H9 (cell line): ENCODE results near the gene AGBL3. TPM values are rescaled to one million over a fixed set of nuclear protein-coding genes. Genes with fewer than 3 reads are reported as not detected.

Experiments used
- DNase-seq: peaks from one replicate; pipeline ENCODE4 v3.0.0-alpha.2; 2017
- H2AFZ ChIP-seq: one replicate; pipeline ENCODE4 v1.6.1; 2013; ENCODE audit warnings: mild to moderate bottlenecking, low read length, control low read depth, moderate library complexity
- H2AK5ac ChIP-seq: 2 replicates; pipeline ENCODE4 v1.6.1; 2013; ENCODE audit warnings: low read length, control low read depth, mixed read lengths; ENCODE audit not compliant: insufficient read length
- H2BK120ac ChIP-seq: one replicate; pipeline ENCODE4 v1.6.1; 2013; ENCODE audit warnings: low read depth, mild to moderate bottlenecking, low read length, control low read depth, inconsistent platforms; ENCODE audit not compliant: poor library complexity, severe bottlenecking
- H2BK12ac ChIP-seq: 2 replicates; pipeline ENCODE4 v1.6.1; 2013; ENCODE audit warnings: low read length, control low read depth, mixed read lengths, low read depth; ENCODE audit not compliant: insufficient read length
- H2BK15ac ChIP-seq: 2 replicates; pipeline ENCODE4 v1.6.1; 2013; ENCODE audit warnings: low read depth, low read length, control low read depth
- H2BK20ac ChIP-seq: one replicate; pipeline ENCODE4 v1.6.1; 2013; ENCODE audit warnings: low read depth, mild to moderate bottlenecking, low read length, control low read depth, inconsistent platforms; ENCODE audit not compliant: poor library complexity, severe bottlenecking
- H2BK5ac ChIP-seq: 2 replicates; pipeline ENCODE4 v1.6.1; 2013; ENCODE audit warnings: low read length, control low read depth, mixed read lengths; ENCODE audit not compliant: insufficient read length
- H3K14ac ChIP-seq: 2 replicates; pipeline ENCODE4 v1.6.1; 2013; ENCODE audit warnings: low read length, control low read depth; ENCODE audit not compliant: insufficient read depth
- H3K18ac ChIP-seq: 2 replicates; pipeline ENCODE4 v1.6.1; 2013; ENCODE audit warnings: low read depth, mild to moderate bottlenecking, mixed read lengths, low read length, control low read depth; ENCODE audit not compliant: insufficient read length
- H3K23ac ChIP-seq: 2 replicates; pipeline ENCODE4 v1.6.1; 2013; ENCODE audit warnings: low read length, control low read depth, mixed read lengths, low read depth; ENCODE audit not compliant: insufficient read length
- H3K23me2 ChIP-seq: 2 replicates; pipeline ENCODE4 v1.6.1; 2013; ENCODE audit warnings: low read depth, mild to moderate bottlenecking, mixed read lengths, low read length, control low read depth; ENCODE audit not compliant: insufficient read length, poor library complexity, severe bottlenecking
- H3K27ac ChIP-seq: 2 replicates; pipeline ENCODE4 v1.5.1; 2013; ENCODE audit warnings: low read length, control low read depth, mixed read lengths, low read depth; ENCODE audit not compliant: insufficient read length
- H3K27me3 ChIP-seq: 2 replicates; pipeline ENCODE4 v1.6.1; 2013; ENCODE audit warnings: low read length, control low read depth, inconsistent platforms; ENCODE audit not compliant: insufficient read depth
- H3K4ac ChIP-seq: 2 replicates; pipeline ENCODE4 v1.6.1; 2013; ENCODE audit warnings: low read depth, mild to moderate bottlenecking, control low read depth, inconsistent platforms, low read length, moderate library complexity
- H3K4me1 ChIP-seq: 2 replicates; pipeline ENCODE4 v1.6.1; 2013; ENCODE audit warnings: low read length, control low read depth, inconsistent platforms; ENCODE audit not compliant: insufficient read depth
- H3K4me2 ChIP-seq: 2 replicates; pipeline ENCODE4 v1.6.1; 2013; ENCODE audit warnings: low read length, control low read depth, mixed read lengths; ENCODE audit not compliant: insufficient read length, insufficient read depth
- H3K56ac ChIP-seq: 2 replicates; pipeline ENCODE4 v1.6.1; 2013; ENCODE audit warnings: low read depth, mild to moderate bottlenecking, mixed read lengths, low read length, control low read depth; ENCODE audit not compliant: insufficient read length
- H3K79me1 ChIP-seq: 2 replicates; pipeline ENCODE4 v1.6.1; 2013; ENCODE audit warnings: low read depth, mild to moderate bottlenecking, moderate library complexity, low read length, control low read depth, inconsistent platforms; ENCODE audit not compliant: insufficient read depth, poor library complexity, severe bottlenecking
- H3K79me2 ChIP-seq: 2 replicates; pipeline ENCODE4 v1.6.1; 2013; ENCODE audit warnings: low read length, control low read depth, inconsistent platforms; ENCODE audit not compliant: insufficient read depth
- H3K9ac ChIP-seq: 2 replicates; pipeline ENCODE4 v1.6.1; 2013; ENCODE audit warnings: low read length, control low read depth, mixed read lengths; ENCODE audit not compliant: insufficient read length; ENCODE audit errors: extremely low read depth
- H3K9me3 ChIP-seq: one replicate; pipeline ENCODE4 v1.6.1; 2013; ENCODE audit warnings: low read depth, low read length, inconsistent platforms; ENCODE audit not compliant: control insufficient read depth
- H3T11ph ChIP-seq: one replicate; pipeline ENCODE4 v1.6.1; 2013; ENCODE audit warnings: mild to moderate bottlenecking, low read length, control low read depth, inconsistent platforms
- H4K20me1 ChIP-seq: one replicate; pipeline ENCODE4 v1.6.1; 2013; ENCODE audit not compliant: control insufficient read depth, insufficient read length, insufficient read depth
- H4K5ac ChIP-seq: 2 replicates; pipeline ENCODE4 v1.6.1; 2013; ENCODE audit warnings: low read depth, mild to moderate bottlenecking, mixed read lengths, low read length, control low read depth; ENCODE audit not compliant: insufficient read length
- H4K8ac ChIP-seq: replicated peaks from 2 replicates; pipeline ENCODE4 v1.6.1; 2013; ENCODE audit warnings: low read length, control low read depth, mixed read lengths, low read depth; ENCODE audit not compliant: insufficient read length
- H4K91ac ChIP-seq: 2 replicates; pipeline ENCODE4 v1.6.1; 2013; ENCODE audit warnings: low read depth, mild to moderate bottlenecking, moderate library complexity, mixed read lengths, low read length, control low read depth; ENCODE audit not compliant: insufficient read length
- H3K27ac Mint-ChIP-seq, 3 experiments: 2 replicates in 2 of 3; 3 replicates in 1 of 3; pipeline ENCODE4 v1.8.0; 2020 to 2021; ENCODE audit warnings: mixed read lengths in 3 of 3, mild to moderate bottlenecking in 1 of 3, moderate library complexity in 1 of 3
- H3K27me3 Mint-ChIP-seq: 2 replicates; pipeline ENCODE4 v1.8.0; 2021; ENCODE audit warnings: low read depth, mild to moderate bottlenecking, moderate library complexity, mixed read lengths
- H3K36me3 Mint-ChIP-seq, 3 experiments: 2 replicates in 2 of 3; 3 replicates in 1 of 3; pipeline ENCODE4 v1.8.0; 2020 to 2021; ENCODE audit warnings: low read depth in 3 of 3, mixed read lengths in 3 of 3; ENCODE audit not compliant: insufficient read depth in 1 of 3
- H3K4me1 Mint-ChIP-seq, 2 experiments: 2 replicates each; pipeline ENCODE4 v1.8.0; 2020; ENCODE audit warnings: mixed read lengths in 2 of 2
- H3K4me3 Mint-ChIP-seq, 2 experiments: 2 replicates in 1 of 2; 3 replicates in 1 of 2; pipeline ENCODE4 v1.8.0; 2020 to 2021; ENCODE audit warnings: mild to moderate bottlenecking in 2 of 2, mixed read lengths in 2 of 2, moderate library complexity in 1 of 2
- H3K9me3 Mint-ChIP-seq, 2 experiments: 2 replicates in 1 of 2; 3 replicates in 1 of 2; pipeline ENCODE4 v1.8.0; 2020; ENCODE audit warnings: mild to moderate bottlenecking in 2 of 2, mixed read lengths in 2 of 2, moderate library complexity in 1 of 2
- WGBS: extraction: QIAGEN DNeasy Blood & Tissue Kit; methylation state at CpG from one replicate; pipeline ENCODE4 v1.1.7; 2013; ENCODE audit warnings: missing lambda C conversion rate, low lambda C conversion rate, mixed read lengths; ENCODE audit not compliant: insufficient read length; ENCODE audit errors: extremely low coverage; 5-methylcytosine and 5-hydroxymethylcytosine counted together
- total RNA-seq: library from RNA; stranded (reverse); gene quantifications from 2 replicates; pipeline ENCODE4 v1.2.1, GENCODE V29; 2021
- TF ChIP-seq, protein P1 (sequence below): fragments of 200-600 bp; sonication (generic); conservative IDR thresholded peaks from 3 replicates; pipeline ENCODE4 v1.8.0; 2021; ENCODE audit warnings: antibody characterized with exemption, mild to moderate bottlenecking

The AGBL3 gene
- total RNA-seq, 1 experiment from 2014 or later: 2.4 TPM

DNA sequence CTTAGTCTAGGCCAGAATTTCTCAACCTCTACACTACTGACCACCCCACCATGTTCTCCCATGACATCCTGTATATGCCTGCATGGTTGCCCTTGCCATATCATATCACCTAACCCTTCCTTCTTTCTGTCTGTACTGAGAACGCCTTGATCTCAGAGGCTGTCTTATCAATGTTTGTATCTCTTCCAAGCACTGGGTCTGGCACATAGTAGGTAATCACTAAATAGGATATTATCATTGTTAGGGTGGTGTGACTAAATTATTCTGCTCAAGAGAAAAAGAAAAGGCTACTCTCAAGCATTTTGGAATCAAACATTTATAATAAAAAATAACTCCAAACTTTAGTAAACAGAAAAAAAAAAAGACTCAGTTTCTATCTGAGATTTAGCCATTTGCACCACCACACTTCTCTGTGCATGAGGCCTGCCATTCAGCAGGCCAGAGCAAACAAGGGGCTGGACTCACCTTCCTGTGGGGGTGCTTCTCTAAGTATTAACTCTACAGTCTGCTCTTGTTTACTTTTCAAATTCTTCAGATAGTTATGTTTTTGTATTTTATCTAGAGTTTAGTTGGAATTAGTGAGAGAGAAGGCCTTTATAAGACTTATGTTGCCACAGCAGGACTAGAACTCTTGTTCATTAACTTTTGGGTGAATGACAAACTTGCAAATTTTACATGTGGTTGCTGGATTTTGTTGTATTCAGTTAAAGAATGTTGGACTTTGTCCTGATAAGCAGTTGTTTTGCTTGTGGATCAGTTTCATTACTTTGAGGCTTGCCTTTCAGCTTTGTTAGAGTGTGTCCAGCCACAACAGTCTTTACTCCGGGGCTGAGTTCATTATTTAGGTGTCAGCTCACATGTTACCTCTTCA lies 5.4 kb downstream of the AGBL3 start:
- no peak overlapping the region for H2BK12ac ChIP-seq
- no peak overlapping the region for H3K4ac ChIP-seq
- H3K4me2 ChIP-seq: no peak overlapping the region
- peaks cover 2% of the 10 kb centered on the region for H3K23me2 ChIP-seq
- H3K9ac ChIP-seq: no peak overlapping the region
- H3K36me3 Mint-ChIP-seq: peaks cover 2 to 32% (median 7%) of the 10 kb centered on the region in 3 experiments
- no peaks in the 10 kb centered on the region for H3K79me1 ChIP-seq
- H3K27me3 Mint-ChIP-seq: no peaks in the 10 kb centered on the region
- no peaks in the 10 kb centered on the region for H3K27me3 ChIP-seq
- no peak overlapping the region for H3K18ac ChIP-seq
- H3K27ac Mint-ChIP-seq: no peak overlapping the region; a peak in 1 of 7 replicates
- TF ChIP-seq, protein P1, sequence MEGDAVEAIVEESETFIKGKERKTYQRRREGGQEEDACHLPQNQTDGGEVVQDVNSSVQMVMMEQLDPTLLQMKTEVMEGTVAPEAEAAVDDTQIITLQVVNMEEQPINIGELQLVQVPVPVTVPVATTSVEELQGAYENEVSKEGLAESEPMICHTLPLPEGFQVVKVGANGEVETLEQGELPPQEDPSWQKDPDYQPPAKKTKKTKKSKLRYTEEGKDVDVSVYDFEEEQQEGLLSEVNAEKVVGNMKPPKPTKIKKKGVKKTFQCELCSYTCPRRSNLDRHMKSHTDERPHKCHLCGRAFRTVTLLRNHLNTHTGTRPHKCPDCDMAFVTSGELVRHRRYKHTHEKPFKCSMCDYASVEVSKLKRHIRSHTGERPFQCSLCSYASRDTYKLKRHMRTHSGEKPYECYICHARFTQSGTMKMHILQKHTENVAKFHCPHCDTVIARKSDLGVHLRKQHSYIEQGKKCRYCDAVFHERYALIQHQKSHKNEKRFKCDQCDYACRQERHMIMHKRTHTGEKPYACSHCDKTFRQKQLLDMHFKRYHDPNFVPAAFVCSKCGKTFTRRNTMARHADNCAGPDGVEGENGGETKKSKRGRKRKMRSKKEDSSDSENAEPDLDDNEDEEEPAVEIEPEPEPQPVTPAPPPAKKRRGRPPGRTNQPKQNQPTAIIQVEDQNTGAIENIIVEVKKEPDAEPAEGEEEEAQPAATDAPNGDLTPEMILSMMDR: no peak
- H4K8ac ChIP-seq: no peak overlapping the region
- no peak overlapping the region for H2AFZ ChIP-seq
- H3K4me1 Mint-ChIP-seq: peaks cover 8 to 14% of the 10 kb centered on the region in 2 experiments
- H3K79me2 ChIP-seq: no peaks in the 10 kb centered on the region
- H4K91ac ChIP-seq: no peak overlapping the region
- H3K23ac ChIP-seq: no peak overlapping the region
- no peaks in the 10 kb centered on the region for H3K9me3 Mint-ChIP-seq
- no peak overlapping the region for H3T11ph ChIP-seq
- no peak overlapping the region for H2AK5ac ChIP-seq
- no peaks in the 10 kb centered on the region for H3K9me3 ChIP-seq
- no peak overlapping the region for H3K4me3 Mint-ChIP-seq
- no peak overlapping the region for H3K56ac ChIP-seq
- H4K20me1 ChIP-seq: no peaks in the 10 kb centered on the region
- H3K27ac ChIP-seq: no peak overlapping the region
- no CpG with 5 or more reads among the region's 2 CpGs for WGBS
- no peak overlapping the region for H2BK15ac ChIP-seq
- no peak for DNase-seq
- no peak overlapping the region for H2BK120ac ChIP-seq
- H4K5ac ChIP-seq: no peak overlapping the region
- no peak overlapping the region for H2BK5ac ChIP-seq
- no peak overlapping the region for H3K14ac ChIP-seq
- H3K4me1 ChIP-seq: no peaks in the 10 kb centered on the region; the same call in 1 of the 2 replicates
- no peak overlapping the region for H2BK20ac ChIP-seq
